DMS 273 (cell line): ENCODE data around the gene ZMAT3.
A peak's percentile ranks its signal among the peaks of the same experiment; 100 is the strongest.
"Not testable (repeated sequence)": the region's sequence is repeated elsewhere in the genome, so short reads cannot be mapped to it uniquely, and the experiment has no call there.

Experiments
- DNase-seq: peaks from one replicate; lab custom pipeline; 2025; ENCODE audit not compliant: unreplicated experiment; lab: John Stamatoyannopoulos, UW

ZMAT3 gene

GRCh38 chr3:179069762-179070390 is 1.7 kb downstream of the ZMAT3 start:
- peak; percentile 50 for DNase-seq

GRCh38 chr3:179068779-179069530 is 2.7 kb downstream of the ZMAT3 start:
- peak; percentile 62 for DNase-seq

GRCh38 chr3:179067839-179068238 is 3.8 kb downstream of the ZMAT3 start:
- DNase-seq: no peak

- DNase-seq: no peak
These were observed 4.3 kb downstream of the ZMAT3 start for GRCh38 chr3:179067291-179067690.

- no peak for DNase-seq
These were observed 7.6 kb downstream of the ZMAT3 start for GRCh38 chr3:179063945-179064560.

- no peak for DNase-seq
These were observed 15.3 kb downstream of the ZMAT3 start for GRCh38 chr3:179056326-179056725.

GRCh38 chr3:179054565-179054964 is 17.0 kb downstream of the ZMAT3 start:
- DNase-seq: not testable (repeated sequence)

- no peak for DNase-seq
These were observed 24.9 kb downstream of the ZMAT3 start for GRCh38 chr3:179046497-179047353.

- no peak for DNase-seq
These were observed 25.7 kb downstream of the ZMAT3 start for GRCh38 chr3:179045719-179046402.

- not testable (repeated sequence) for DNase-seq
These were observed 32.7 kb downstream of the ZMAT3 start for GRCh38 chr3:179038899-179039251.

- DNase-seq: no peak
These were observed 33.3 kb downstream of the ZMAT3 start for GRCh38 chr3:179038216-179038898.

- no peak for DNase-seq
These were observed 34.3 kb downstream of the ZMAT3 start for GRCh38 chr3:179037351-179037750.

GRCh38 chr3:179036626-179037300 is 34.8 kb downstream of the ZMAT3 start:
- DNase-seq: no peak

GRCh38 chr3:179036226-179036625 is 35.4 kb downstream of the ZMAT3 start:
- DNase-seq: no peak

GRCh38 chr3:179035232-179035631 is 36.4 kb downstream of the ZMAT3 start:
- DNase-seq: no peak

- DNase-seq: not testable (repeated sequence)
These were observed 38.3 kb downstream of the ZMAT3 start for GRCh38 chr3:179033304-179033657.

- not testable (repeated sequence) for DNase-seq
These were observed 38.9 kb downstream of the ZMAT3 start for GRCh38 chr3:179032454-179033303.

- no peak for DNase-seq
These were observed 42.5 kb downstream of the ZMAT3 start for GRCh38 chr3:179029096-179029495.

GRCh38 chr3:179028408-179028807 is 43.2 kb downstream of the ZMAT3 start:
- DNase-seq: no peak
